Transverse colon (tissue), 4 donors: ENCODE measurements around the gene MEMO1. TPM values are rescaled to one million over a fixed set of nuclear protein-coding genes. Genes with fewer than 3 reads are reported as not detected.
"Not testable (repeated sequence)": the region's sequence is repeated elsewhere in the genome, so short reads cannot be mapped to it uniquely, and the experiment has no call there.

Experiments used
- DNase-seq: peaks from one replicate; pipeline ENCODE4 v3.0.0-alpha.2; 2019
- H3K27ac ChIP-seq, 4 donors: fragments of 200-600 bp; sonication (generic); 2 replicates each; pipeline ENCODE4 v1.5.1; 2016 to 2018; ENCODE audit warnings: inconsistent platforms in 4 of 4
- H3K27me3 ChIP-seq: fragments of 200-600 bp; sonication (generic); 2 replicates; pipeline ENCODE4 v1.5.1; 2017; ENCODE audit warnings: inconsistent platforms
- H3K36me3 ChIP-seq, 4 donors: fragments of 200-600 bp; sonication (generic); 2 replicates each; pipeline ENCODE4 v1.5.1; 2017 to 2019; ENCODE audit warnings: inconsistent platforms in 4 of 4
- H3K4me1 ChIP-seq, 4 donors: fragments of 200-600 bp; sonication (generic); 2 replicates each; pipeline ENCODE4 v1.5.1; 2017 to 2020; ENCODE audit warnings: inconsistent platforms in 4 of 4
- H3K4me3 ChIP-seq, 4 donors: fragments of 200-600 bp; sonication (generic); 1 replicate in 1 of 4; 2 replicates in 3 of 4; pipeline versions ENCODE4 v1.5.1 to v1.6.1; 2017 to 2019; ENCODE audit warnings: inconsistent platforms in 4 of 4
- H3K9me3 ChIP-seq, 2 donors: fragments of 200-600 bp; sonication (generic); 2 replicates each; pipeline ENCODE4 v1.5.1; 2017 to 2019; ENCODE audit warnings: inconsistent platforms in 2 of 2
- EP300 ChIP-seq: sonication (generic); formaldehyde crosslinking; IDR thresholded peaks from one replicate; pipeline ENCODE4 v1.6.1; 2017; ENCODE audit warnings: antibody characterized with exemption, low read depth
- POLR2A ChIP-seq: fragments of 450-650 bp; IDR thresholded peaks from one replicate; pipeline ENCODE4 v1.6.1; 2016; ENCODE audit warnings: antibody characterized with exemption, mild to moderate bottlenecking, moderate library complexity
- POLR2AphosphoS5 ChIP-seq, 3 donors: sonication (generic); formaldehyde crosslinking; IDR thresholded peaks; one replicate each; pipeline ENCODE4 v1.6.1; 2016; ENCODE audit warnings: antibody characterized with exemption in 3 of 3
- WGBS, 2 donors: methylation state at CpG; one replicate each; pipeline ENCODE4 v1.1.5; 2018; ENCODE audit warnings: low coverage in 1 of 2; 5-methylcytosine and 5-hydroxymethylcytosine counted together
- in situ Hi-C, 4 donors: fragments of 200-750 bp; cut with MboI; loops; one replicate each; pipeline versions ENCODE4 v1.15.0 to v1.15.1; 2017; ENCODE audit warnings: low sequenced_read_pairs in 3 of 4, low pct_ligation_motif_present in 1 of 4, low pct_unique_long_range_greater_than_20kb in 1 of 4
- intact Hi-C: fragments of 100-400 bp; cut with DNase I; formaldehyde crosslinking; loops from one replicate; pipeline ENCODE4 v1.15.1; 2023; ENCODE audit warnings: low total_unique reads
- total RNA-seq, 4 donors: library from RNA; depleted of rRNA; stranded (reverse); fragments of >200 nt; gene quantifications; one replicate each; pipeline ENCODE4 v1.1.0, GENCODE V29; 2016
- TF ChIP-seq, protein P1 (sequence below), 5 experiments: fragments of 200-600 bp in 3 of 5; fragments of 450-650 bp in 2 of 5; sonication (generic) in 3 of 5; IDR thresholded peaks; 1 replicate in 2 of 5; 2 replicates in 3 of 5; pipeline ENCODE4 v1.5.1; 2016 to 2017; ENCODE audit warnings: antibody characterized with exemption in 5 of 5, inconsistent platforms in 3 of 5, mild to moderate bottlenecking in 2 of 5, moderate library complexity in 1 of 5

The MEMO1 gene
- total RNA-seq, 4 donors from 2014 or later = 7.5 to 25.1 (median 17.0) TPM

GRCh38 chr2:31972059-31972458 is 38.7 kb downstream of the MEMO1 start:
- in situ Hi-C loops = no loop called here
- Histone ChIP-seq H3K4me3 (no peak overlapping the region), H3K4me1 (no peaks in the 10 kb centered on the region), H3K36me3 (no peaks in the 10 kb centered on the region), H3K9me3 (no peaks in the 10 kb centered on the region), H3K27me3 (no peaks in the 10 kb centered on the region), H3K27ac (no peak overlapping the region)
- intact Hi-C loops = no loop called here
- TF ChIP-seq, protein P1, sequence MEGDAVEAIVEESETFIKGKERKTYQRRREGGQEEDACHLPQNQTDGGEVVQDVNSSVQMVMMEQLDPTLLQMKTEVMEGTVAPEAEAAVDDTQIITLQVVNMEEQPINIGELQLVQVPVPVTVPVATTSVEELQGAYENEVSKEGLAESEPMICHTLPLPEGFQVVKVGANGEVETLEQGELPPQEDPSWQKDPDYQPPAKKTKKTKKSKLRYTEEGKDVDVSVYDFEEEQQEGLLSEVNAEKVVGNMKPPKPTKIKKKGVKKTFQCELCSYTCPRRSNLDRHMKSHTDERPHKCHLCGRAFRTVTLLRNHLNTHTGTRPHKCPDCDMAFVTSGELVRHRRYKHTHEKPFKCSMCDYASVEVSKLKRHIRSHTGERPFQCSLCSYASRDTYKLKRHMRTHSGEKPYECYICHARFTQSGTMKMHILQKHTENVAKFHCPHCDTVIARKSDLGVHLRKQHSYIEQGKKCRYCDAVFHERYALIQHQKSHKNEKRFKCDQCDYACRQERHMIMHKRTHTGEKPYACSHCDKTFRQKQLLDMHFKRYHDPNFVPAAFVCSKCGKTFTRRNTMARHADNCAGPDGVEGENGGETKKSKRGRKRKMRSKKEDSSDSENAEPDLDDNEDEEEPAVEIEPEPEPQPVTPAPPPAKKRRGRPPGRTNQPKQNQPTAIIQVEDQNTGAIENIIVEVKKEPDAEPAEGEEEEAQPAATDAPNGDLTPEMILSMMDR (IDR thresholded peaks at IDR 0.05) = no peak
- no peak for TF ChIP-seq EP300
- TF ChIP-seq POLR2A = no peak
- no peak for TF ChIP-seq POLR2AphosphoS5 (IDR thresholded peaks at IDR 0.05)
- DNase-seq = no peak
- WGBS, 2 donors = 90 to 94% methylated on average over 2 of the region's 2 CpGs

DNA sequence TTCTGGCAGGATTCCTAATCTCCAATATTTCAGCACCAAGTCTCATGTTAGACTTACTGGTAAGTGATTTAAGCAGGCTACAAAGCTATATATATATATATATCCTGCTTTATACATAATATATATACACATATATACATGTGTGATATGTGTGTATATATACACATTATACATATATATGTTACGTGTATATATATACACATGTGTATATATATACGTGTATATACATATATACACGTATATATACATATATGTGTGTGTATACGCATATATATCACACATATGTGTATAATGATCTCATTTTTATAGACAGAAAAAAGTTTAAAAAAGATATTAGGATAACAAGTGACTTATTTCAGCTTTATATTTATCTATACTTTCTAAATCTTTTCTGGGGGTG is 41.6 kb downstream of the MEMO1 start:
- no peak for DNase-seq
- in situ Hi-C loops (no loop called here), intact Hi-C loops (no loop called here)
- H3K4me3 ChIP-seq = no peak overlapping the region
- TF ChIP-seq POLR2AphosphoS5 (IDR thresholded peaks at IDR 0.05) (no peak), EP300 (no peak), POLR2A (no peak)
- TF ChIP-seq, protein P1 (IDR thresholded peaks at IDR 0.05) = no peak
- H3K9me3 ChIP-seq = no peaks in the 10 kb centered on the region
- no peaks in the 10 kb centered on the region for H3K4me1 ChIP-seq
- H3K36me3 ChIP-seq = no peaks in the 10 kb centered on the region
- no peak overlapping the region for H3K27ac ChIP-seq
- WGBS, 2 donors = 92 to 93% methylated on average over 4 of the region's 4 CpGs
- H3K27me3 ChIP-seq = no peaks in the 10 kb centered on the region

DNA sequence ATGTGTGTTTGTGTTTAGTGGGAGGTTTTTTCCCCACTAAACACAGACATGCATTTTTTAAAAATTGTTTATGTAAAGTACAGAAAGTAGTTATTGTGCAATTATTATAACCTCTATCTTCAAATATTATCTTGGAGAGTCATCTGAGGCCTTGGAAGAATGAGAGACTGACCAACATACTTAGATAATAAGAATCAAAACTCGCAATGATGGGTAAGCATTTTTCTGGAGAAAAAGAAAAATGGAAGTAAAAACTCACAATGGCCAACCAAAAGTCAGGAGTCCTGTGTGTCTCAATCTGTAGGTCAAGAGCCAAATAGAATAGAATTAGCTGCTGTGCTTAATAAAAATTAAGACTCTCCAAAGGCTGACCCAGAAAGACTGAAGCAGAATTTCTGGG is 43.0 kb downstream of the MEMO1 start:
- Histone ChIP-seq H3K4me1 (no peaks in the 10 kb centered on the region), H3K9me3 (no peaks in the 10 kb centered on the region), H3K36me3 (no peaks in the 10 kb centered on the region), H3K4me3 (no peak overlapping the region), H3K27ac (no peak overlapping the region), H3K27me3 (no peaks in the 10 kb centered on the region)
- intact Hi-C loops (no loop called here), in situ Hi-C loops (no loop called here)
- no peak for DNase-seq
- WGBS, 2 donors = 82 to 95% methylated on average over 1 of the region's 1 CpG
- no peak for TF ChIP-seq POLR2AphosphoS5 (IDR thresholded peaks at IDR 0.05)
- no peak for TF ChIP-seq POLR2A
- no peak for TF ChIP-seq EP300
- TF ChIP-seq, protein P1 (IDR thresholded peaks at IDR 0.05) = no peak

DNA sequence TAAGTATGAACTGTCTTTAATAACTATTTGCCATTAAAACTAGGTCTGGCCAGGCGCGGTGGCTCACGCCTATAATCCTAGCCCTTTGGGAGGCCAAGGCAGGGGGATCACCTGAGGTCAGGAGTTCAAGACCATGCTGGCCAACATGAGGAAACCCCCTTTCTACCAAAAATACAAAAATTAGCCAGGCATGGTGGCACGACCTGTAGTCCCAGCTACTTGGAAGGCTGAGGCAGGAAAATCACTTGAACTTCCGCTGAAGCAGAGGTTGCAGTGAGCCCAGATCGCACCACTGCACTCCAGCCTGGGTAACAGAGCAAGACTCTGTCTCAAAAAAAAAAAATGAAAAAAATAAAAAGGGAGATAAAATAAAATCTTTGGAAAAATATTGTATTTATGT is 44.4 kb downstream of the MEMO1 start:
- H3K27me3 ChIP-seq, H3K36me3 ChIP-seq, DNase-seq, H3K9me3 ChIP-seq, in situ Hi-C loops, intact Hi-C loops, H3K4me3 ChIP-seq, H3K27ac ChIP-seq, H3K4me1 ChIP-seq: not testable (repeated sequence)
- 90 to 94% methylated on average over 2 to 6 of the region's 6 CpGs for WGBS, 2 donors

GRCh38 chr2:31965094-31965493 is 45.7 kb downstream of the MEMO1 start:
- Histone ChIP-seq H3K9me3 (no peaks in the 10 kb centered on the region), H3K36me3 (no peaks in the 10 kb centered on the region), H3K27ac (no peak overlapping the region), H3K4me3 (no peak overlapping the region), H3K27me3 (no peaks in the 10 kb centered on the region), H3K4me1 (peaks cover 0 to 4% (median 0%) of the 10 kb centered on the region in 4 donors)
- WGBS, 2 donors = 94 to 100% methylated on average over 1 to 5 of the region's 5 CpGs
- intact Hi-C loops (no loop called here), in situ Hi-C loops (no loop called here)
- no peak for DNase-seq
- TF ChIP-seq, protein P1 (IDR thresholded peaks at IDR 0.05) = no peak
- TF ChIP-seq POLR2A (no peak), POLR2AphosphoS5 (IDR thresholded peaks at IDR 0.05) (no peak)
